Keratinocyte (primary cell): ENCODE measurements around the gene GRAMD2A. TPM values are rescaled to one million over a fixed set of nuclear protein-coding genes. Genes with fewer than 3 reads are reported as not detected.

Experiments used
- DNase-seq: peaks from one replicate; pipeline ENCODE4 v3.0.0-alpha.2; 2011; ENCODE audit warnings: low read depth, missing footprints, low spot score
- FAIRE-seq: peaks from 2 replicates; lab custom pipeline; 2011; peaks lifted over from hg19 to GRCh38; lab: Jason Lieb, UNC
- H2AFZ ChIP-seq: 2 replicates; pipeline ENCODE4 v1.6.0; 2012; ENCODE audit warnings: low read length, control low read depth, inconsistent platforms; ENCODE audit not compliant: control insufficient read depth
- H3K27ac ChIP-seq: 2 replicates; pipeline ENCODE4 v1.5.1; 2011; ENCODE audit warnings: low read length; ENCODE audit not compliant: control insufficient read depth, insufficient read depth
- H3K27me3 ChIP-seq: 3 replicates; pipeline ENCODE4 v1.6.0; 2011; ENCODE audit warnings: low read length; ENCODE audit not compliant: control insufficient read depth, insufficient read depth; ENCODE audit errors: extremely low read depth
- H3K36me3 ChIP-seq, 2 experiments: 2 replicates in 1 of 2; 3 replicates in 1 of 2; pipeline ENCODE4 v1.5.1; 2011; ENCODE audit warnings: low read length in 2 of 2, mild to moderate bottlenecking in 1 of 2; ENCODE audit not compliant: control insufficient read depth in 2 of 2, insufficient read depth in 2 of 2; ENCODE audit errors: extremely low read depth in 1 of 2
- H3K4me1 ChIP-seq: 3 replicates; pipeline ENCODE4 v1.5.1; 2011; ENCODE audit warnings: low read length; ENCODE audit not compliant: control insufficient read depth, insufficient read depth; ENCODE audit errors: extremely low read depth
- H3K4me2 ChIP-seq: 3 replicates; pipeline ENCODE4 v1.6.0; 2011; ENCODE audit warnings: low read depth, low read length; ENCODE audit not compliant: control insufficient read depth, insufficient read depth; ENCODE audit errors: extremely low read depth
- H3K4me3 ChIP-seq, 3 experiments: fragments of 200-600 bp in 1 of 3; sonication (generic) in 1 of 3; 2 replicates in 2 of 3; 3 replicates in 1 of 3; pipeline ENCODE4 v1.5.1; 2011 to 2016; ENCODE audit warnings: low read length in 3 of 3, mild to moderate bottlenecking in 3 of 3, control low read depth in 2 of 3, inconsistent platforms in 1 of 3, low read depth in 1 of 3, mixed read lengths in 1 of 3, mixed run types in 1 of 3, moderate library complexity in 1 of 3; ENCODE audit not compliant: control insufficient read depth in 2 of 3, insufficient read depth in 2 of 3; ENCODE audit errors: extremely low read depth in 1 of 3
- H3K79me2 ChIP-seq: 2 replicates; pipeline ENCODE4 v1.6.0; 2012; ENCODE audit warnings: low read length; ENCODE audit not compliant: control insufficient read depth, insufficient read depth
- H3K9ac ChIP-seq: 3 replicates; pipeline ENCODE4 v1.6.0; 2011; ENCODE audit warnings: low read length; ENCODE audit not compliant: control insufficient read depth, insufficient read depth; ENCODE audit errors: extremely low read depth
- H3K9me1 ChIP-seq: 3 replicates; pipeline ENCODE4 v1.6.0; 2011; ENCODE audit warnings: low read length; ENCODE audit not compliant: control insufficient read depth, insufficient read depth; ENCODE audit errors: extremely low read depth
- H3K9me3 ChIP-seq: 2 replicates; pipeline ENCODE4 v1.5.1; 2012; ENCODE audit warnings: low read depth, low read length; ENCODE audit not compliant: control insufficient read depth
- H4K20me1 ChIP-seq: 3 replicates; pipeline ENCODE4 v1.6.0; 2011; ENCODE audit warnings: low read length; ENCODE audit not compliant: control insufficient read depth, insufficient read depth; ENCODE audit errors: extremely low read depth
- CTCF ChIP-seq, 3 experiments: IDR thresholded peaks in 1 of 3; conservative IDR thresholded peaks in 1 of 3; optimal IDR thresholded peaks in 1 of 3; 2 replicates in 2 of 3; 3 replicates in 1 of 3; pipeline versions ENCODE3 to v1.5.1; 2011; ENCODE audit warnings: low read length in 3 of 3, mild to moderate bottlenecking in 3 of 3, moderate library complexity in 2 of 3, control low read depth in 1 of 3, inconsistent platforms in 1 of 3; ENCODE audit not compliant: insufficient read depth in 2 of 3; ENCODE audit errors: extremely low read depth in 1 of 3
- EZH2 ChIP-seq: IDR thresholded peaks from one replicate; pipeline ENCODE4 v1.6.1; 2012; ENCODE audit warnings: inconsistent platforms, mild to moderate bottlenecking, low read length, moderate library complexity
- dilution Hi-C: fragments of 300-500 bp; cut with MboI; formaldehyde crosslinking; loops from one replicate; pipeline ENCODE4 v1.7.0; 2020; ENCODE audit warnings: low sequenced_read_pairs; ENCODE audit not compliant: extremely low pct_ligation_motif_present
- polyA plus RNA-seq, 5 experiments: library from polyadenylated mRNA; depleted of rRNA in 3 of 5; stranded (reverse) in 3 of 5; stranded (forward) in 1 of 5; unstranded in 1 of 5; fragments of >200 nt; gene quantifications; 1 replicate in 1 of 5; 2 replicates in 3 of 5; 3 replicates in 1 of 5; pipeline versions ENCODE4 v1.2.1 to v1.2.3, GENCODE V29; 2011 to 2012; ENCODE audit warnings: missing spikeins in 2 of 5, low read depth in 1 of 5, low replicate concordance in 1 of 5

The GRAMD2A gene
- polyA plus RNA-seq, 1 donor (not counting 4 experiments of a cell fraction or from before 2014, with no cell fraction given), result 5.7 TPM

DNA sequence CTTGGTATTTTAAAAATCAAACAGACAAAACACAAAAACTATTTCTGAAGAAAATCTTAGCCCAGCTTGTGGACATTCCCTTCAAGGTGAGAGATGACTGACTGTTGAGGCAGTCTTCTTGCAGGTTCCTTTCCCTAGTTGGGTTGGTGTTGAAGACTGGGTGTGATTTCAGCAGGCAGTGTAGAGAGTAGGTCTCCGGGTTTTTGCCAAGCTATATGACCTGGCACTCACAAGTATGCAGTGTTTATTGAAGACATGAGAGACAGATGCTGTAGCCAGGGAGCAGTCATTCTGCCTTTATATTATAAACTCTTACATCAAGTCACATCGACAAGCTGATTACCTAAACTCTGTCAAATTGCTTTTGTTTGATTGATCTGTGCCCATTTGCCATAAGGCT lies 61.9 kb downstream of the GRAMD2A start:
- no peak for TF ChIP-seq EZH2
- TF ChIP-seq CTCF (optimal IDR thresholded peaks at IDR 0.05 in 1 of 3, IDR thresholded peaks at IDR 0.05 in 1 of 3, conservative IDR thresholded peaks at IDR 0.05 in 1 of 3; ENCODE audit: extremely low read depth in 1 of 3, insufficient read depth in 2 of 3, low read length in 3 of 3), result no peak
- Histone ChIP-seq H3K79me2 (no peaks in the 10 kb centered on the region), H3K4me3 (no peak overlapping the region), H3K27ac (no peak overlapping the region), H4K20me1 (no peaks in the 10 kb centered on the region), H3K4me2 (no peak overlapping the region), H3K27me3 (no peaks in the 10 kb centered on the region), H2AFZ (no peak overlapping the region), H3K9me3 (no peaks in the 10 kb centered on the region), H3K4me1 (no peaks in the 10 kb centered on the region), H3K36me3 (no peaks in the 10 kb centered on the region), H3K9me1 (no peaks in the 10 kb centered on the region), H3K9ac (no peak overlapping the region)
- FAIRE-seq (no peak), DNase-seq (no peak)
- dilution Hi-C loops, result no loop called here

DNA sequence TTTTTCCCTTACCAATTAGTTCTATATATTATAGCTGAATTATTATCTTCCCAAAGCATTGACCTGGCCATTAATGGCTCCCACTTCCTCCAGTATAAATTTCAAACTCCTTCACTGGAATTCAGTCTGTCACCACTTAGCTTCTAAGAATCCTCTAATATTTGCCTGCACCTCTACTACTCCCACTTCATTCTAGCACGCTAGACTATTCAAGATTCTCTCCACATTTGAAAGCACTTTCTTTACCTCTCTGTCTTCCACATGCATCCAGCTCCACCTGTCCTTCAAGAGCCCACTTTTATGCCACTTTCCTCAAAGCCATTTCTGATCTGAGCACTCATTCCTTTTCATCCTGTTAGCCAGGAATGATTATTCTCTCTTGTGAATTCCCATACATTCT lies 64.4 kb downstream of the GRAMD2A start:
- no peaks in the 10 kb centered on the region for H4K20me1 ChIP-seq
- no peak overlapping the region for H3K9ac ChIP-seq
- H3K27ac ChIP-seq, result no peak overlapping the region
- no peak overlapping the region for H3K4me3 ChIP-seq
- TF ChIP-seq EZH2, result no peak
- no peak for TF ChIP-seq CTCF (optimal IDR thresholded peaks at IDR 0.05 in 1 of 3, IDR thresholded peaks at IDR 0.05 in 1 of 3, conservative IDR thresholded peaks at IDR 0.05 in 1 of 3; ENCODE audit: extremely low read depth in 1 of 3, insufficient read depth in 2 of 3, low read length in 3 of 3)
- no peak overlapping the region for H2AFZ ChIP-seq
- FAIRE-seq (no peak), DNase-seq (no peak)
- H3K9me1 ChIP-seq, result no peaks in the 10 kb centered on the region
- H3K4me1 ChIP-seq, result no peaks in the 10 kb centered on the region
- H3K9me3 ChIP-seq, result no peaks in the 10 kb centered on the region
- H3K79me2 ChIP-seq, result no peaks in the 10 kb centered on the region
- no peaks in the 10 kb centered on the region for H3K36me3 ChIP-seq
- dilution Hi-C loops, result no loop called here
- no peaks in the 10 kb centered on the region for H3K27me3 ChIP-seq
- H3K4me2 ChIP-seq, result no peak overlapping the region
